Measurements from ENCODE around the gene ANKFN1. TPM values are rescaled to one million over a fixed set of nuclear protein-coding genes. Genes with fewer than 3 reads are reported as not detected.
"Not testable (repeated sequence)": the region's sequence is repeated elsewhere in the genome, so short reads cannot be mapped to it uniquely, and the experiment has no call there.

The ANKFN1 gene
- total RNA-seq, 2 experiments from 2014 or later: not detected

DNA sequence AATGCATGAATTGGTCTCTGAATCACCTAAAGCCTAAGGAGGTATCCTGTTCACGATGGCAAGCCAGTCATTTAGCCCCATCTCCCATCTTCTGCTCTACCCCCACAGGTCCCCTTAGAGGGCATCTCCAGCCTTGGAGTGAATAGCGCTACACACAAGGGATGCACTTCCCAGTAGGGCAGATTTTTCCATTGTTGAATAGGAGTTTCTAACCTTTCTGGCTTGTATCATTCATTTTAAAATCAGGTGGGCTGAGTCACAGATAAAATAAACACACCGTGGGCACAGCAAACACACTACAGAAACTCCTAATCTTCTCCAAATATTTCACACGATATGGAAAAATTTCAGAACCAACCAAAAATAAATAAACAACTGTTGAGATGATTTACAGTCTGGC is 239.0 kb downstream of the ANKFN1 start:
- H3K27me3 Mint-ChIP-seq: no peaks in the 10 kb centered on the region
- H3K9me3 Mint-ChIP-seq (ENCODE audit: low read depth): no peaks in the 10 kb centered on the region
- H3K36me3 Mint-ChIP-seq: no peaks in the 10 kb centered on the region
- H3K4me1 Mint-ChIP-seq: no peaks in the 10 kb centered on the region
- CTCF ChIA-PET: no interaction called here
- H3K27ac Mint-ChIP-seq: no peak overlapping the region
- ATAC-seq: no peak
- H3K4me3 Mint-ChIP-seq: no peak overlapping the region
- no peak for DNase-seq

DNA sequence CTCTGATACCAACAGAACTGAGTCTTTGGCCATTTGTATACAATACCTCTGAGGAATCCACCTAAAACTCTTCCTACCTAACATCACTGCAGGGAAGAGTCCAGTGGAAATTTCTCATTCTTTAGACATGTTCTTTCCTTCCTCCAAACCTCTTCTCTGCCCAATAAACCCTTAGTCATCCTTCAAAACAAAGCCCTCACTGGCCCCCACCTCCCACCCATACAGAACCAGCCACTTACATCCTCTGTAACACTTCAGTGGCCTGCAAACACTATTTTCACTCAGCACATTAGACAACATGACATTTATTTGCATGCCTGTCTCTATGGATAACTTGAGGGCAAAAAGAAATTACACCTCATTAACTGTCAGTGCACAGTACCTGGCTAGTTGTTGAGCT is 239.9 kb downstream of the ANKFN1 start:
- H3K36me3 Mint-ChIP-seq: no peaks in the 10 kb centered on the region
- no peak overlapping the region for H3K4me3 Mint-ChIP-seq
- no peaks in the 10 kb centered on the region for H3K4me1 Mint-ChIP-seq
- H3K27me3 Mint-ChIP-seq: no peaks in the 10 kb centered on the region
- H3K9me3 Mint-ChIP-seq (ENCODE audit: low read depth): no peaks in the 10 kb centered on the region
- H3K27ac Mint-ChIP-seq: no peak overlapping the region
- no peak for DNase-seq
- CTCF ChIA-PET: interaction anchor here (1.0 kb wide), 1 partner anchor 323 kb away, joined by 3 read pairs; no protein-coding TSS in a partner anchor
- no peak for ATAC-seq

DNA sequence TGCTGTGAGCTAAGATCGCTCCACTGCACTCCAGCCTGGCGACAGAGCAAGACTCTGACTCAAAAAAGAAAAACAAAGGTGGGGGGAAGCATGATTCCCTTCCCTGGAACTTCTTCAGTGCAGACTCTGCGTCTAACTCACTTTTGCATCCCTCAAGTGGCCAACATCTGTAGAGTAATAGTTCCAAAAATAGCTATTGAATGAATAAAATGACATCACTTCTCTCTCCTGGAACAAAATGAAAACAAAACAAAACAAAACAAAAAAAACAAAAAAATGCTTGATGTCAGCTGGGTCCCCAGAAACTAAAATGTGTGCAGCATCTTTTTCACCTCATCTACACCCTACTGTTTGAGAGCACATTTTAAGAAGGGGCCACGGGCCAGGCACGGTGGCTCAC is 242.5 kb downstream of the ANKFN1 start:
- ATAC-seq (no peak), DNase-seq (no peak)
- no peaks in the 10 kb centered on the region for H3K4me1 Mint-ChIP-seq
- CTCF ChIA-PET: no interaction called here
- H3K27me3 Mint-ChIP-seq: no peaks in the 10 kb centered on the region
- no peak overlapping the region for H3K4me3 Mint-ChIP-seq
- H3K36me3 Mint-ChIP-seq: no peaks in the 10 kb centered on the region
- no peak overlapping the region for H3K27ac Mint-ChIP-seq
- no peaks in the 10 kb centered on the region for H3K9me3 Mint-ChIP-seq (ENCODE audit: low read depth)

DNA sequence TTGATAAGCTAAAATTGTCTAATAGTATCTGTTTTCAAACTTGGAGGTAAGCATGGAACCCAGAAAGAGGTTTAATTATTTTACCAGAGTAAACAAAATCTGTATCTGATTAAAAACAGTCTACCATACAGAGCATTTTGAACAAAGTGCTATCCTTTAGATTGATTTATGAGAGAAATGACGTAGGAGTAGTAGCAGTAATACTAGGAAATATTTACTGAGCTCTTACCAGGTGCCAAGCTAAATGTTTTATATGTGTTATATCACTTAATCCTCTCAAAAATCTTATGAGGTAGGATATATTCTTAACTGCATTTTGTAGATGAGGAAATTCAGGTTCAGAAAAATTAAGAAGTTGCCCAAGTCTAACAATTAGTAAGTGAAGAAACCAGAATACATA is 253.8 kb downstream of the ANKFN1 start:
- Mint-ChIP-seq H3K4me1 (no peaks in the 10 kb centered on the region), H3K4me3 (no peak overlapping the region), H3K9me3 (ENCODE audit: low read depth) (no peaks in the 10 kb centered on the region), H3K27ac (no peak overlapping the region), H3K27me3 (peaks cover 8% of the 10 kb centered on the region), H3K36me3 (no peaks in the 10 kb centered on the region)
- CTCF ChIA-PET: no interaction called here
- ATAC-seq: no peak
- no peak for DNase-seq

DNA sequence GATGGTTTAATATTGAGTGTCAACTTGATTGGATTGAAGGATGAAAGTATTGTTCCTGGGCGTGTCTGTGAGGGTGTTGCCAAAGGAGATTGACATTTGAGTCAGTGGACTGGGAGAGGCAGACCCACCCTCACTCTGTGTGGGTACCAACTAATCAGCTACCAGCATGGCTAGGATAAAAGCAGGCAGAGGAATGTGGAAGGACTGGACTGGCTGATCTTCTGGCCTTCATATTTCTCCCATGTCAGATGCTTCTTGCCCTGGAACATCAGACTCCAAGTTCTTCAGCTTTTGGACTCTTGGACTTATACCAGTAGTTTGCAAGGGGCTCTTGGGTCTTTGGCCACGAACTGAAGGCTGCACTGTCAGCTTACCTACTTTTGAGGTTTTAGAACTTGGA is 259.1 kb downstream of the ANKFN1 start:
- H3K27ac Mint-ChIP-seq; H3K9me3 Mint-ChIP-seq (ENCODE audit: low read depth); H3K27me3 Mint-ChIP-seq; H3K4me3 Mint-ChIP-seq; DNase-seq; ATAC-seq; H3K36me3 Mint-ChIP-seq; H3K4me1 Mint-ChIP-seq; CTCF ChIA-PET: not testable (repeated sequence)

DNA sequence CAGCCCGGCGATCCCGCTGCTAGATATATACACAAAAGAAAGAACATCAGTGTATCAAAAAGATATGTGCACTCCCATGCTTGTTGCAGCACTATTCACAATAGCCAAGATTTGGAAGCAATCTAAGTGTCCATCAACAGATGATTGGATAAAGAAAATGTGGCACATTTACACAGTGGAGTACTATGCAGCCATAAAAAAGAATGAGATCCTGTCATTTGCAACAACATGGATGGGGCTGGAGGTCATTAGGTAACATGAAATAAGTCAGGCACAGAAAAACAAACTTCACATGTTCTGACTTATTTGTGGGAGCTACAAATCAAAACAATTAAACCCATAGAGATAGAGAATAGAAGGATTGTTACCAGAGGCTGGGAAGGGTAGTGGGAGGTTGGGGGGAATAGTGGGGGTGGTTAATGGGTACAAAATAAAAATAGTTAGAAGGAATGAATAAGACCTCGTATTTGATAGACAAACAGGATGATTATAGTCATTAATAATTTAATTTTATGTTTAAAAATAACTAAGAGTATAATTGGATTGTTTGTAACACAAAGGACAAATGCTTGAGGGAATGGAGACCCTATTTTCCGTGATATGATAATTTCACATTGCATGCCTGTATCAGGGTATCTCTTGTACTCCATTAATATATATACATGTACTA is 263.5 kb downstream of the ANKFN1 start:
- Mint-ChIP-seq H3K36me3 (no peaks in the 10 kb centered on the region), H3K4me3 (no peak overlapping the region), H3K27me3 (no peaks in the 10 kb centered on the region), H3K4me1 (no peaks in the 10 kb centered on the region), H3K9me3 (ENCODE audit: low read depth) (peaks cover 3% of the 10 kb centered on the region), H3K27ac (no peak overlapping the region)
- ATAC-seq: no peak
- no peak for DNase-seq
- CTCF ChIA-PET: no interaction called here

DNA sequence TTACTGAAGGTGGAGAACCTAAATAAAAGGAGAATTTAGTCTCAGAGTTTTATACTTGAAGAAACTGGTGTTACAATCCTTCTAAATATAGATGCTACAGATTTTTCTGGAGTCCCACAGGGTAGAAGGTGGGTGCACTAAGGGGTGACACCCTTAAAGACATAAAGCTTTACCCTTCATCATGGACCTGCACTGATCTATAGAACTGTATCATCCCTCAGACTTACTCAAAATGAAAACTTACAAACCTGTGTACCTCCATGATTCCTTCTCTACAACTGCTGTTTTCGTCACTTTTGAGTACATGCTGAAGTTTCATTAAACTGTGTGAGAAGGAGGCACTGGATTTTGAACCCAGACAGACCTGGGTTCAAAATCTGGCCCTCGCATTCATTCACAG is 270.7 kb downstream of the ANKFN1 start:
- Mint-ChIP-seq H3K9me3 (ENCODE audit: low read depth) (no peaks in the 10 kb centered on the region), H3K36me3 (no peaks in the 10 kb centered on the region), H3K27ac (no peak overlapping the region), H3K27me3 (peaks cover 7% of the 10 kb centered on the region), H3K4me1 (no peaks in the 10 kb centered on the region), H3K4me3 (no peak overlapping the region)
- no peak for ATAC-seq
- CTCF ChIA-PET: no interaction called here
- no peak for DNase-seq

DNA sequence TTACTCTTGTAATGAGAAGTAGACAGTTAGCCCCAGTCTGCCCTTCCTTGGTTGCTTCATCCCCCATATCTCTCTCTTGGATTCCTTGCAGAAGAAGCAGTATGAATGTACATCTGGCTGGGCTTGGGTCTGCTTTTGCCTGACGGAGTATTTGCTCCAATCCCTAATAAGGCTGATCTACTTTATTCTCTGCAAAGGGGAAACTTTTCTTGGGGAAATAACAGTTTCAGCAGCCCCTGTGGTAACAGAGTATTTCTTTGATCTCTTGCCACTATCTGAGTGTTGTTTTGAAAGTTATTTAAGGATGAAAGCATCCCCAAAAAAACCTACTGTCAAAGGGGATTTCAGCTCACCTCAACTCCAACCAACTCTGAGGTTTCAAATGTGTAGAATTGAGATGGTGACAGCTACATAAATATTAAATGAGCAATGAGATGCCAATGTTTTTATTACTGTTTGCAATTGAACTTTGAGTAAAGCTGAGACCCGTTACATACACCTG is 271.3 kb downstream of the ANKFN1 start:
- no peak overlapping the region for H3K4me3 Mint-ChIP-seq
- H3K36me3 Mint-ChIP-seq: no peaks in the 10 kb centered on the region
- no peak overlapping the region for H3K27ac Mint-ChIP-seq
- H3K9me3 Mint-ChIP-seq (ENCODE audit: low read depth): no peaks in the 10 kb centered on the region
- peaks cover 7% of the 10 kb centered on the region for H3K27me3 Mint-ChIP-seq
- no peak for DNase-seq
- no peaks in the 10 kb centered on the region for H3K4me1 Mint-ChIP-seq
- CTCF ChIA-PET: no interaction called here
- ATAC-seq: no peak

DNA sequence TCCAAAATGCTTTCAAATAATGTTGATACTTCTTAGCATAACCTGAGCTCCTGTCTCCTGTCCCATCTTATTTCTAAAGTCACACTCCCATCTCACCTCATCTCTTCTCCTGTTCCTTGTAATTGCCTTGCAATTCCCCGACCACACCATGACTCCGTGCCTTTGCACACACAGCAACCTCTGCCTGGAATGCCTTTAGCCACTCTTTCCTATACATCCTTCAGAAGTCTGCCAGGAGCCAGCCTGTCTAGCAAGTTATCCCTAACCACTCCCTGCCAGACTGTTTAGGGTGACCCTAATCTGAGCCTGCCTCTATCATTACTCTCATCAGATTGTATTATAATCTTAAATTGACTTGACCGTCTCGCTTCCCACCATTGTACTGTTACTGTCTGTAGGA is 272.2 kb downstream of the ANKFN1 start:
- Mint-ChIP-seq H3K27ac (no peak overlapping the region), H3K4me1 (no peaks in the 10 kb centered on the region), H3K27me3 (peaks cover 7% of the 10 kb centered on the region), H3K36me3 (no peaks in the 10 kb centered on the region), H3K4me3 (no peak overlapping the region), H3K9me3 (ENCODE audit: low read depth) (no peaks in the 10 kb centered on the region)
- CTCF ChIA-PET: no interaction called here
- DNase-seq (no peak), ATAC-seq (no peak)

DNA sequence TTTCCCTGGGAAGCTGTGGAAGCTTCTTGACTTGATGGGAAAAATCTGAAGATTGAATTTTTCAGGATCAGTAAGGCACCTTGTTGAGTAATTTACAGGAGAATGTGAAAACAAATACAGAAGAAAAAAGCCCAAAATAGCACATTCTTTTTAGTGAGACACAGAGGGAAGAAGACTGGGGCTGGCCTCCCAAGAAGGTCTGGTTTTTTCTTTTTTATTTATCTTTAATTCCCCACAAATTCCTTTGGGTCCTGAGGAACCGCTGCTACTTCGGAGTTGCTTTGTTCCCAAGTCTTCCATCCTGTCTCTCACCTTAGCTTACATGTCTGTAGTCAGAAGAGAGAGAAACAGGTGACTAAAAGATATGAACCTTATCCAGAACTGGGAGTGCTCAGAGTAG is 273.6 kb downstream of the ANKFN1 start:
- CTCF ChIA-PET: no interaction called here
- peaks cover 14% of the 10 kb centered on the region for H3K27me3 Mint-ChIP-seq
- no peaks in the 10 kb centered on the region for H3K9me3 Mint-ChIP-seq (ENCODE audit: low read depth)
- H3K36me3 Mint-ChIP-seq: no peaks in the 10 kb centered on the region
- DNase-seq: no peak
- no peak overlapping the region for H3K4me3 Mint-ChIP-seq
- no peaks in the 10 kb centered on the region for H3K4me1 Mint-ChIP-seq
- ATAC-seq: no peak
- H3K27ac Mint-ChIP-seq: no peak overlapping the region

DNA sequence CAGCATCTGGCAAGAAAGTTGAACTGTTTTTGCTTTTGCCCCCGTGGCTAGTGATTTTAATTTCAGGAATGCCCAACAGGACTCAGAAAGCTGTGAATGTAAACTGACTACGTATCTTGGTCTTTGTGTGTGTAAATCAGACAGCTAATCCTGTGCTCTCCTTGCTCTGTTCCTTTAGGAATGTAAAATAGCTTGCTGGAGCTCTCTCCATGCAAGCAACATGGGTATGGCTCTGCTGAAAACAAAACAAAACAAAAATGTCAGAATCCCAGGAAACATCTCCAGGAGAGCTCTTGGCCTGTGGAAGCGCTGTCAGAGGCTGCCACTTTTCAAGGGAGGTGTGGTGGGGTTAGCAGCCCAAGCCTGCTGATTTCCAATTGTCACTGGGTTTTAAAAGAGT is 278.5 kb downstream of the ANKFN1 start:
- Mint-ChIP-seq H3K4me1 (no peaks in the 10 kb centered on the region), H3K9me3 (ENCODE audit: low read depth) (no peaks in the 10 kb centered on the region), H3K36me3 (no peaks in the 10 kb centered on the region), H3K27me3 (peaks cover 9% of the 10 kb centered on the region), H3K4me3 (no peak overlapping the region), H3K27ac (no peak overlapping the region)
- no peak for ATAC-seq
- DNase-seq: no peak
- CTCF ChIA-PET: no interaction called here

DNA sequence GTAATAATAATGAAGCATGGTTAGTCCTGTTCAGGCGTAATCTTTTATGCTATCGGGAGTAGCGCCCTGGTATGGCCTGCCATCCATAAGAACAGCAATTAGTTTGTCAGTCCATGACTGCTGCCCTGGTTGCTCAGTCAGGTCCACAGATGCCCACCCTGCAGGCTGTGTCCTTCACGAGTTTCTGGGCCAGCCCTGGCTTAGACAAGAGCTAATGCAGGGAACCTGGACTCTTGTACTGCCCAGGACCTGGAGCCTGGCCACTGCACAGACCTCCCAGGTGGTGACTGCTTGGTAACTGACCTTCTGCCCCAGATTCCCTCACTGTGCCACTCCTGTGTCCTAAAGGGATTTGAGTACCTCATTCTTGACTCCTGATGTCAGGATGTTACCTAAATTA is 279.2 kb downstream of the ANKFN1 start:
- Mint-ChIP-seq H3K27me3 (peaks cover 9% of the 10 kb centered on the region), H3K9me3 (ENCODE audit: low read depth) (no peaks in the 10 kb centered on the region), H3K27ac (no peak overlapping the region), H3K36me3 (no peaks in the 10 kb centered on the region), H3K4me3 (no peak overlapping the region), H3K4me1 (no peaks in the 10 kb centered on the region)
- ATAC-seq: no peak
- no peak for DNase-seq
- CTCF ChIA-PET: no interaction called here

DNA sequence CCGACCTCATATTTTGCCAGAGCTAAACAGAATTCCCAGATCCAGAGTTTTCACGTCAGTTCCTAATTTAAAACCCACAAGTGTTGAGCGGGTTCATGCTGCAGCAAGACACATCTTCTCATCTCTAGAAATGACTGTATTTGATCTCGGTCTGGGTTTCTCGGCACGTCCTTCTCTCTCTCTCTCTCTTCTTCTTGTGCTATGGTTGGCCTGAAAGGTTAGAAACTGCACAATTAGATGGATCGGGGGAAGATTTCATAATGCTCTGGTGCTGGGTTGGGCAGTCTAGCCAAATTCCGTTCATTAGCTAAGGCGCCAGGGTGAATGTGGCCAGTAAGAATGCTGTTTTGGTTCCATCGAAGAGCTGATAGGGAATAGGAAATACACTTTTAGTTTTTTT is 281.3 kb downstream of the ANKFN1 start:
- ATAC-seq (no peak), DNase-seq (no peak)
- Mint-ChIP-seq H3K4me1 (no peaks in the 10 kb centered on the region), H3K4me3 (no peak overlapping the region), H3K9me3 (ENCODE audit: low read depth) (no peaks in the 10 kb centered on the region), H3K27me3 (peaks cover 15% of the 10 kb centered on the region), H3K36me3 (no peaks in the 10 kb centered on the region), H3K27ac (no peak overlapping the region)
- CTCF ChIA-PET: no interaction called here

DNA sequence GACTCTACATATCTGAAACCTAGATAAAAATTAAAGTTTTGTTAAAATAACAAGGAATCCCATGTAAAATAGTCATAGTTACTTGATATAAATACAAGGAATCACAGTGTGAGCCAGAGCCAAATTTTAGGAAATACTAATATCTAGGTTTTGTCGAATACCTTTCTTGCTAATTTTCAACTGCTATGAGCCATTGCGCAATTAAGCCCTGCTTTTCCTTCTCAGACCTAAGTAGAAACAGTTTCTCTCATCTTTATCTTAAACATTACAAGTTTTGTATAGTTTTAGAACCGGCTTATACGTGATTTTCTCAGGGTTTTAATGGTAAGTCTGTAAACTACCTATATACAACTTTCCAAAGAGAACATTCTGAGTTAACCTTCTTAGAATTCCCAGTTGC is 282.9 kb downstream of the ANKFN1 start:
- Mint-ChIP-seq H3K27ac (no peak overlapping the region), H3K36me3 (no peaks in the 10 kb centered on the region), H3K27me3 (peaks cover 22% of the 10 kb centered on the region), H3K4me1 (no peaks in the 10 kb centered on the region), H3K9me3 (ENCODE audit: low read depth) (no peaks in the 10 kb centered on the region), H3K4me3 (no peak overlapping the region)
- DNase-seq: no peak
- ATAC-seq: no peak
- CTCF ChIA-PET: no interaction called here

DNA sequence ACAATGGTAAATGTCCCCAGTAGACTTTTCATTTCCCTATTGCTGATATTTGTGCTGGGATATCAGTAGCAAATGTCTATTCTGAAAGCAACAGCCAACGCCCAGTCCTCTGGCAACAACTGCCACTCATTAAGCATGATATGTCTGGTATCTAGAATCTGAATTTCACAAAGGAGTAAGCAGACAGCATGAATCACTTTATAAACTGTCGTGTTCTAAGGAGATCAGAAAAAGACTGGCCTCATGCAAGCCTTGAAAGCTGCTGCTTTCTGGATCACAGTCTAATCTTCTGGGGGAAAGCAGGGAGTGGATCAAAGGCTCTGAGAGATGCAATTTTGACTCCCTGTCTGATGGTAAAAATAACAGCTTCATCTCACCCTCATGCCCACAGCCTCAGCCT is 287.1 kb downstream of the ANKFN1 start:
- Mint-ChIP-seq H3K27me3 (peaks cover 12% of the 10 kb centered on the region), H3K36me3 (no peaks in the 10 kb centered on the region), H3K4me3 (no peak overlapping the region), H3K4me1 (no peaks in the 10 kb centered on the region), H3K27ac (no peak overlapping the region), H3K9me3 (ENCODE audit: low read depth) (no peaks in the 10 kb centered on the region)
- CTCF ChIA-PET: no interaction called here
- DNase-seq (no peak), ATAC-seq (no peak)
